Epithelial cell of esophagus (primary cell): ENCODE results near the gene CDH4.

ENCODE experiments used
- DNase-seq: peaks from one replicate; pipeline ENCODE4 v3.0.0; 2010; ENCODE audit warnings: low read depth
- H3K4me3 ChIP-seq: 2 replicates; pipeline ENCODE4 v1.5.1; 2011; ENCODE audit warnings: mild to moderate bottlenecking, low read length, control low read depth
- CTCF ChIP-seq: IDR thresholded peaks from 2 replicates; pipeline ENCODE4 v1.5.1; 2011; ENCODE audit warnings: low read depth, mild to moderate bottlenecking, low read length, control low read depth, inconsistent platforms; ENCODE audit not compliant: insufficient read depth; ENCODE audit errors: missing control alignments

CDH4 gene

DNA sequence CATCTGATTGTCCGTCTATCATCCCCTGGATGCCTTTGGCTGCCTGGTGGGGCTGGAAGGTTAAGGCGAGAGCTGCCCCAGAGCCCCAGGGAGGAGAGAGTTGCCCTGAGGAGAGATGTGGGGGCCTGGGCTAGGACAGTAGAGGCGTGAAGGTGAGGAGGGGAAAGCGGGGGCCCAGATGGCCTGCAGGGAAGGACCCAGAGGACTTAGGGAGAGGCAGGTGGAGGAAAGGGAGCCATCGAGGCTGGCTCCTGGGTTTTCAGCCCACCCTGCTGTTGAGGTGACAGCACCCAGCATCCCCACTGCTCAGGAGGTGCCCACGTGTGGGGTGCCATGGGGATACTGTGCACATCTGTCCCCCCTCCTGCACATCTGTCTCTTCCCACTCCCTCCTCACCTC is 539.9 kb downstream of the CDH4 start:
- TF ChIP-seq CTCF, result no peak
- no peak for DNase-seq
- H3K4me3 ChIP-seq, result no peak overlapping the region

GRCh38 chr20:61795669-61796630 is 543.9 kb downstream of the CDH4 start:
- no peak for DNase-seq
- no peak overlapping the region for H3K4me3 ChIP-seq
- TF ChIP-seq CTCF, result no peak

GRCh38 chr20:61796738-61797137 is 544.7 kb downstream of the CDH4 start:
- no peak for DNase-seq
- no peak for TF ChIP-seq CTCF
- H3K4me3 ChIP-seq, result no peak overlapping the region

- DNase-seq, result no peak
- no peak overlapping the region for H3K4me3 ChIP-seq
- no peak for TF ChIP-seq CTCF
Observed at GRCh38 chr20:61797200-61797599, 545.1 kb downstream of the CDH4 start.

- TF ChIP-seq CTCF, result no peak
- no peak overlapping the region for H3K4me3 ChIP-seq
- no peak for DNase-seq
Observed at GRCh38 chr20:61797971-61798411, 545.9 kb downstream of the CDH4 start.

GRCh38 chr20:61798632-61799031 is 546.6 kb downstream of the CDH4 start:
- DNase-seq, result no peak
- no peak overlapping the region for H3K4me3 ChIP-seq
- TF ChIP-seq CTCF, result no peak

GRCh38 chr20:61799394-61799923 is 547.4 kb downstream of the CDH4 start:
- no peak overlapping the region for H3K4me3 ChIP-seq
- no peak for DNase-seq
- no peak for TF ChIP-seq CTCF
